Ovary (tissue), 9 donors: Measurements from ENCODE around the gene HIF1A. TPM values are rescaled to one million over a fixed set of nuclear protein-coding genes. Genes with fewer than 3 reads are reported as not detected.

ENCODE experiments used
- DNase-seq, 5 donors: peaks; one replicate each; pipeline ENCODE4 v3.0.0-alpha.2; 2019 to 2020
- H3K27ac ChIP-seq, 2 donors: fragments of 200-600 bp; one replicate each; pipeline versions ENCODE4 v1.5.1 to v1.8.0; 2019 to 2022
- H3K27me3 ChIP-seq: fragments of 200-600 bp; one replicate; pipeline ENCODE4 v1.8.0; 2022
- H3K36me3 ChIP-seq: fragments of 200-600 bp; sonication (generic); one replicate; pipeline ENCODE4 v1.5.1; 2019
- H3K4me1 ChIP-seq: one replicate; pipeline ENCODE4 v1.8.1; 2013; ENCODE audit warnings: mild to moderate bottlenecking, moderate library complexity; ENCODE audit not compliant: insufficient read depth
- H3K4me3 ChIP-seq: fragments of 200-600 bp; sonication (generic); one replicate; pipeline ENCODE4 v1.5.1; 2017
- H3K9me3 ChIP-seq, 2 donors: fragments of 200-600 bp in 1 of 2; sonication (generic) in 1 of 2; one replicate each; pipeline versions ENCODE4 v1.5.1 to v1.8.1; 2013 to 2019; ENCODE audit warnings: mild to moderate bottlenecking in 1 of 2, moderate library complexity in 1 of 2
- CTCF ChIP-seq, 3 donors: fragments of 450-650 bp in 2 of 3; fragments of 200-600 bp in 1 of 3; IDR thresholded peaks; one replicate each; pipeline versions ENCODE4 v1.5.1 to v1.8.0; 2016 to 2022; ENCODE audit warnings: antibody characterized with exemption in 3 of 3, mild to moderate bottlenecking in 1 of 3
- EP300 ChIP-seq: sonication (generic); formaldehyde crosslinking; IDR thresholded peaks from one replicate; pipeline ENCODE4 v1.6.1; 2017; ENCODE audit warnings: antibody characterized with exemption
- POLR2A ChIP-seq: fragments of 450-650 bp; IDR thresholded peaks from one replicate; pipeline ENCODE4 v1.6.1; 2017; ENCODE audit warnings: antibody characterized with exemption, mild to moderate bottlenecking, moderate library complexity
- WGBS, 3 donors: extraction: QIAGEN DNeasy Blood & Tissue Kit in 1 of 3; methylation state at CpG; one replicate each; pipeline versions ENCODE4 v1.1.5 to v1.1.7; 2013 to 2017; 5-methylcytosine and 5-hydroxymethylcytosine counted together
- intact Hi-C, 4 donors: fragments of 100-400 bp; cut with DNase I; formaldehyde crosslinking; loops; one replicate each; pipeline versions ENCODE4 v1.11.0 to v1.15.1; 2022 to 2023
- polyA plus RNA-seq, 2 donors: library from polyadenylated mRNA; stranded (reverse); fragments of 200-250 nt in 1 of 2; fragments of 350-450 nt in 1 of 2; fragmentation: Illumina TruSeq in 1 of 2; extraction: RNeasy Lipid Tissue Mini Kit (QIAGEN cat#74804) in 1 of 2; gene quantifications; one replicate each; pipeline ENCODE4 v1.2.3, GENCODE V29; 2013 to 2014
- total RNA-seq, 7 donors: library from RNA; depleted of rRNA in 2 of 7; stranded (reverse); fragments of >200 nt in 2 of 7; fragmentation: NEBNext Ultra II Directional in 3 of 7; extraction: Animal tissue kit (Norgen Biotek cat#: 25700) in 3 of 7; gene quantifications; one replicate each; pipeline versions ENCODE4 v1.1.0 to v1.2.4, GENCODE V29; 2016 to 2023
- donor health status: DM: no; HTN: no; CAD: no; lungs with moderate emphysema.
- donor health status: DM: no; HTN: no; CAD: no.
- donor health status: Bipolar disorder and iron deficiency.
- donor health status: DM: yes; HTN: yes; CAD: no.
- donor health status: DM: no; HTN: no; CAD: no.
- donor health status: DM: yes; HTN: yes; CAD: no.

HIF1A gene
- total and polyA plus RNA-seq, 9 donors = 41.6 to 204 (median 116) TPM

GRCh38 chr14:61696753-61697318, 1.5 kb downstream of the HIF1A start:
- Histone ChIP-seq H3K27ac (no peak overlapping the region), H3K27me3 (no peaks in the 10 kb centered on the region), H3K4me1 (peaks cover 3% of the 10 kb centered on the region), H3K36me3 (no peaks in the 10 kb centered on the region), H3K4me3 (peak overlapping the region; percentile 96), H3K9me3 (no peaks in the 10 kb centered on the region)
- TF ChIP-seq CTCF (IDR thresholded peaks at IDR 0.05) (no peak), EP300 (no peak), POLR2A (no peak)
- WGBS, 3 donors = 16 to 23% (median 17%) methylated on average over 5 of the region's 5 CpGs
- intact Hi-C loops = loop anchor here in 1 of 4 donors (10.0 kb wide), 1 partner anchor 222 kb away; no protein-coding TSS in a partner anchor
- DNase-seq = no peak

DNA sequence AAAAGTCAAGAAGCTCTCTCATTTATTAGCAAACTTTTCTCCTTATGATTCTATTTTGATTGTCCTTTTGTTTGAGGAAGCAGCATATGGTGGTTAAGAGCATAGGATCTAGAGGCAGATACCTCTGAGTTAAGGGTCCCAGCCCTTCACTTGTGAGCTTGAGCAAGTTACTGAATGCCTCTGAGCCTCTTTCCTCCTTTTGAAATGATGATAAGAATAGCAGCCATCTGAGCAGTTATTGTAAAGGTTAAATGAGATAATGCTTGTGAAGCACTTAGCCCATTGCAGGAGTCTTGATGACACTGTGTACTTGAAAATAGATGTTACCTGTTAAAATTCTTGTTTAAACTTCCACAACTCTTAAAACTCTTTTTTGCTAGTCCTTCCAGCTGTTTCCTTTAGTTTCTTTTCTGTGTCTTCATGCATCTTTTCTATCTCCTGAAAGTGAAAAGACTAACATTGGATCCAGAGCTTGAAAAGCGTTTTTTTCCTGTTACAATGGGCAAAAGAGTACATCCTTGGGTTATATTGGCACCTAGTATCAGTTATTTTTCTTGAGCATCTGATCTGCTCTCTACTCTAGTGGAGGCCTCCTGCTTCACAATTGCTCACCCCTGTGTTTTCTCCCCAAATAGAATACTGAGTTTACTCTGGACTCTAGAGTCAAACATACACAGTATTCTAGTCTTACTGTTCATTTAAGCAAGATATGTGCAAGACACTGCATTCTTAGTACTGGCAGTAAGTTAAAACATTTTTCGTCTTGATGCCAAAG, 3.1 kb downstream of the HIF1A start:
- WGBS, 3 donors = 30 to 64% (median 40%) methylated on average over 2 of the region's 2 CpGs
- Histone ChIP-seq H3K36me3 (no peaks in the 10 kb centered on the region), H3K27ac (no peak overlapping the region), H3K4me1 (peaks cover 6% of the 10 kb centered on the region), H3K4me3 (peak overlapping the region; percentile 8), H3K9me3 (no peaks in the 10 kb centered on the region), H3K27me3 (no peaks in the 10 kb centered on the region)
- intact Hi-C loops = loop anchor here in 1 of 4 donors (10.0 kb wide), 1 partner anchor 224 kb away; no protein-coding TSS in a partner anchor
- TF ChIP-seq POLR2A (no peak), CTCF (IDR thresholded peaks at IDR 0.05) (no peak), EP300 (no peak)
- no peak for DNase-seq

GRCh38 chr14:61699027-61699426, 3.7 kb downstream of the HIF1A start:
- WGBS, 3 donors = 59 to 74% (median 60%) methylated on average over 6 of the region's 6 CpGs
- DNase-seq = no peak
- no peaks in the 10 kb centered on the region for H3K36me3 ChIP-seq
- H3K4me3 ChIP-seq = no peak overlapping the region
- no peaks in the 10 kb centered on the region for H3K9me3 ChIP-seq
- H3K27ac ChIP-seq = no peak overlapping the region
- intact Hi-C loops = loop anchor here in 1 of 4 donors (10.0 kb wide), 1 partner anchor 224 kb away; no protein-coding TSS in a partner anchor
- H3K4me1 ChIP-seq = peaks cover 7% of the 10 kb centered on the region
- no peak for TF ChIP-seq EP300
- no peak for TF ChIP-seq POLR2A
- TF ChIP-seq CTCF (IDR thresholded peaks at IDR 0.05) = no peak
- no peaks in the 10 kb centered on the region for H3K27me3 ChIP-seq

DNA sequence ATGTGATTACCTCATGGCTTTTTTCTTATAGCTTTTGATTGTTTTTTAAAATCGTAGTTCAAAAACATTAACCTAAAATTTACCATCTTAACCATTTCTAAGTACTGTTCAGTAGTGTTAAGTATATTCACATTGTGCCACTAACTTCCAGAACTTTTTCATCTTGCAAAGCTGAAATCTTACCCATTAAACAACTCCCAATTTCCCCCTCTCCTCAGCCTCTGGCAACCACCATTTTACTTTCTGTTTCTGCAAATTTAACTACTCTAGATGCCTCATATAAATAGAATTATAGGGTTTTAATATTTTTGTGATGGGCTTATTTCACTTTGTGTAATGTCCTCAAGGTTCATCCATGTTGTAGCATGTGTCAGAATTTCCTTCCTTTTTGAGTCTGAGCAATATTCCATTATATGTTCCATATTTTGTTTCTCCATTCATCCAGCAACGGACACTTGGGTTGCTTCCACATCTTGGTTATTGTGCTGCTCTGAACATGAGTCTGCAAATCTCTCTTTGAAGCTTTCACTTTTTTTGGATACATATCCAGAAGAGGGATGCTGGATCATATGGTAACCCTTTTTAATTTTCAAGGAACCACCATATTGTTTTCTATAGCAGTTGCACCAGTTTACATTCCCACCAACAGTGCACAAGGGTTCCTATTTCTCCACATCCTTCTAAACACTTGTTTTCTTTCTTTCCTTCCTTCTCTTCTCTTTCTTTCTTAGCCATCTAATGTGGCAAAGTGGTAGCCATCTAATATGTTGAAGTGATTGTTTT, 5.0 kb downstream of the HIF1A start:
- TF ChIP-seq CTCF (IDR thresholded peaks at IDR 0.05) (no peak), POLR2A (no peak)
- 59 to 72% (median 62%) methylated on average over 2 of the region's 2 CpGs for WGBS, 3 donors
- intact Hi-C loops = no loop called here
- no peak overlapping the region for H3K27ac ChIP-seq
- H3K9me3 ChIP-seq = no peaks in the 10 kb centered on the region
- no peak overlapping the region for H3K4me3 ChIP-seq
- H3K36me3 ChIP-seq = no peaks in the 10 kb centered on the region
- peaks cover 7% of the 10 kb centered on the region for H3K4me1 ChIP-seq
- no peak for DNase-seq
- no peaks in the 10 kb centered on the region for H3K27me3 ChIP-seq
